HG03097 (cell line): ENCODE results near the gene CTSC.

Experiments used
- ATAC-seq: cut with Tn5 transposase; IDR thresholded peaks from one replicate; pipeline ENCODE4 v1.9.1; 2021; ENCODE audit not compliant: unreplicated experiment, low FRiP score

Gene CTSC

GRCh38 chr11:88337181-88337986 lies at the start of gene CTSC:
CTSC (minus strand) TSS chr11:88337736; CDS start chr11:88337672, 64 bp downstream.
- ATAC-seq = peak; percentile 87

- ATAC-seq = no peak
Observed at GRCh38 chr11:88384669-88385005, 47.1 kb upstream of the CTSC start.

- no peak for ATAC-seq
Observed at GRCh38 chr11:88384004-88384668, 46.6 kb upstream of the CTSC start.

- no peak for ATAC-seq
Observed at GRCh38 chr11:88383447-88383846, 45.9 kb upstream of the CTSC start.

GRCh38 chr11:88379130-88379529 lies 41.6 kb upstream of the CTSC start:
- ATAC-seq = no peak

GRCh38 chr11:88378422-88379066 lies 41.0 kb upstream of the CTSC start:
- ATAC-seq = no peak

GRCh38 chr11:88377646-88378045 lies 40.1 kb upstream of the CTSC start:
- no peak for ATAC-seq

GRCh38 chr11:88377144-88377543 lies 39.6 kb upstream of the CTSC start:
- no peak for ATAC-seq

GRCh38 chr11:88375927-88376470 lies 38.5 kb upstream of the CTSC start:
- no peak for ATAC-seq

- ATAC-seq = no peak
Observed at GRCh38 chr11:88370782-88371181, 33.2 kb upstream of the CTSC start.

- no peak for ATAC-seq
Observed at GRCh38 chr11:88367310-88367709, 29.8 kb upstream of the CTSC start.

GRCh38 chr11:88363648-88364065 lies 26.1 kb upstream of the CTSC start:
- no peak for ATAC-seq

- no peak for ATAC-seq
Observed at GRCh38 chr11:88363004-88363403, 25.5 kb upstream of the CTSC start.

GRCh38 chr11:88360141-88360540 lies 22.6 kb upstream of the CTSC start:
- no peak for ATAC-seq

- peak; percentile 71 for ATAC-seq
Observed at GRCh38 chr11:88359541-88359940, 22.0 kb upstream of the CTSC start.

- no peak for ATAC-seq
Observed at GRCh38 chr11:88359114-88359513, 21.6 kb upstream of the CTSC start.

GRCh38 chr11:88358040-88358431 lies 20.5 kb upstream of the CTSC start:
- ATAC-seq = no peak

GRCh38 chr11:88357323-88358039 lies 19.9 kb upstream of the CTSC start:
- peak; percentile 42 for ATAC-seq

GRCh38 chr11:88355887-88356286 lies 18.4 kb upstream of the CTSC start:
- ATAC-seq = no peak

- no peak for ATAC-seq
Observed at GRCh38 chr11:88354912-88355311, 17.4 kb upstream of the CTSC start.
